ENCODE data around the gene LSP1. TPM values are rescaled to one million over a fixed set of nuclear protein-coding genes. Genes with fewer than 3 reads are reported as not detected.

Gene LSP1
- total and polyA plus RNA-seq, 2 donors from 2014 or later: 8.4 to 26.1 TPM

- H3K4me1 ChIP-seq (ENCODE audit: control insufficient read depth in 2 of 3, insufficient read depth in 2 of 3, low read depth in 1 of 3, low read length in 3 of 3): no peaks in the 10 kb centered on the region
- no peak for FAIRE-seq
- no peak overlapping the region for H3K27ac ChIP-seq (ENCODE audit: low read depth in 2 of 2, low read length in 2 of 2)
- DNase-seq: peak in 1 of 5 donors; percentile 37
- no peaks in the 10 kb centered on the region for H3K9me3 ChIP-seq (ENCODE audit: control insufficient read depth in 2 of 3, insufficient read depth in 1 of 3, low read length in 3 of 3)
- intact Hi-C loops (cut with DNase I): no loop called here
- no peak overlapping the region for H3K9ac ChIP-seq (ENCODE audit: low read length in 3 of 3)
- H3K4me3 ChIP-seq (ENCODE audit: low read length in 3 of 3): no peak overlapping the region
- H3K36me3 ChIP-seq (ENCODE audit: control insufficient read depth in 2 of 3, insufficient read depth in 3 of 3, low read length in 3 of 3): no peaks in the 10 kb centered on the region
- no peak for TF ChIP-seq CTCF (IDR thresholded peaks at IDR 0.05; ENCODE audit: borderline replicate concordance, extremely low read depth, insufficient read depth)
- H3K27me3 ChIP-seq (ENCODE audit: control insufficient read depth, insufficient read depth, low read length): no peaks in the 10 kb centered on the region
These were observed 80.8 kb downstream of the LSP1 start for GRCh38 chr11:1933416-1934334.

DNA sequence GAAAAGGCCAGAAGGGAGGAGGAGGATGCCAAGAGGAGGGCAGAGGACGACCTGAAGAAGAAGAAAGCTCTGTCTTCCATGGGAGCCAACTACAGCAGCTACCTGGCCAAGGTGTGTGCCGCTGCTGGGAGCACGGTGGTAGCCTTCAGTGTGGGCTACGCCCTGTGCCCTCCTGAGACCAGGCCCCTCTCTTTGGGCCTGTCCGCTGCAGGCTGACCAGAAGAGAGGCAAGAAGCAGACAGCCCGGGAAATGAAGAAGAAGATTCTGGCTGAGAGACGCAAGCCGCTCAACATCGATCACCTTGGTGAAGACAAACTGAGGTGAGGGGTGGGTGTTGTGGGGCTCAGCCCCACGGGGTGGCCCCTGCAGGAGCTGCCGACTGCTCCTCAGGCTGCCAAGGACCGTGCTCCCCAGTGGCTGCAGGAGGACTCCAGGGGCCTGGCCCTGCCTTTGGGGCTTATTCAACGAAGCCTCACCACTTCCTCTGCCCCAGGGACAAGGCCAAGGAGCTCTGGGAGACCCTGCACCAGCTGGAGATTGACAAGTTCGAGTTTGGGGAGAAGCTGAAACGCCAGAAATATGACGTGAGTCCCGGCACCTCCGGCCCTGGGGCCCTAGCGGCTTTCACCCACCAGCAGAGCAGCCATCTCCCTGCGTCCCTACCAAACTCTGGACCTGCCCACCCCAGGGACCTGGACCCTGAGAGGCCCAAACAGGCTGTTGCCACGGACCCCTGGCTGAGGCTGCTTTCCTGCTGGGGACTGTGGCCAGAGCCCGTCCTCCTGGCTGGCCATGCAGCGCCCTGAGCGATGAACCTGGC, 81.7 kb downstream of the LSP1 start:
- DNase-seq (peak in 1 of 5 donors; percentile 35), FAIRE-seq (no peak)
- Histone ChIP-seq H3K4me3 (ENCODE audit: low read length in 3 of 3) (no peak overlapping the region), H3K9ac (ENCODE audit: low read length in 3 of 3) (no peak overlapping the region), H3K27ac (ENCODE audit: low read depth in 2 of 2, low read length in 2 of 2) (no peak overlapping the region), H3K27me3 (ENCODE audit: control insufficient read depth, insufficient read depth, low read length) (no peaks in the 10 kb centered on the region), H3K9me3 (ENCODE audit: control insufficient read depth in 2 of 3, insufficient read depth in 1 of 3, low read length in 3 of 3) (no peaks in the 10 kb centered on the region), H3K36me3 (ENCODE audit: control insufficient read depth in 2 of 3, insufficient read depth in 3 of 3, low read length in 3 of 3) (no peaks in the 10 kb centered on the region), H3K4me1 (ENCODE audit: control insufficient read depth in 2 of 3, insufficient read depth in 2 of 3, low read depth in 1 of 3, low read length in 3 of 3) (no peaks in the 10 kb centered on the region)
- TF ChIP-seq CTCF (IDR thresholded peaks at IDR 0.05; ENCODE audit: borderline replicate concordance, extremely low read depth, insufficient read depth): no peak
- intact Hi-C loops (cut with DNase I): no loop called here

- Histone ChIP-seq H3K4me3 (ENCODE audit: low read length in 3 of 3) (no peak overlapping the region), H3K4me1 (ENCODE audit: control insufficient read depth in 2 of 3, insufficient read depth in 2 of 3, low read depth in 1 of 3, low read length in 3 of 3) (no peaks in the 10 kb centered on the region), H3K27ac (ENCODE audit: low read depth in 2 of 2, low read length in 2 of 2) (no peak overlapping the region), H3K9me3 (ENCODE audit: control insufficient read depth in 2 of 3, insufficient read depth in 1 of 3, low read length in 3 of 3) (no peaks in the 10 kb centered on the region), H3K27me3 (ENCODE audit: control insufficient read depth, insufficient read depth, low read length) (no peaks in the 10 kb centered on the region), H3K36me3 (ENCODE audit: control insufficient read depth in 2 of 3, insufficient read depth in 3 of 3, low read length in 3 of 3) (no peaks in the 10 kb centered on the region), H3K9ac (ENCODE audit: low read length in 3 of 3) (no peak overlapping the region)
- TF ChIP-seq CTCF (IDR thresholded peaks at IDR 0.05; ENCODE audit: borderline replicate concordance, extremely low read depth, insufficient read depth): no peak
- intact Hi-C loops (cut with DNase I): no loop called here
- no peak for FAIRE-seq
- peak in 2 of 5 donors; percentile 33 to 65 for DNase-seq
These were observed 82.5 kb downstream of the LSP1 start for GRCh38 chr11:1935156-1936071.
